GM19023 (cell line): Measurements from ENCODE around the gene TAOK2.

Experiments
- ATAC-seq: cut with Tn5 transposase; IDR thresholded peaks from one replicate; pipeline ENCODE4 v1.9.1; 2021; ENCODE audit warnings: mild to moderate bottlenecking, moderate library complexity; ENCODE audit not compliant: unreplicated experiment

Gene TAOK2

DNA sequence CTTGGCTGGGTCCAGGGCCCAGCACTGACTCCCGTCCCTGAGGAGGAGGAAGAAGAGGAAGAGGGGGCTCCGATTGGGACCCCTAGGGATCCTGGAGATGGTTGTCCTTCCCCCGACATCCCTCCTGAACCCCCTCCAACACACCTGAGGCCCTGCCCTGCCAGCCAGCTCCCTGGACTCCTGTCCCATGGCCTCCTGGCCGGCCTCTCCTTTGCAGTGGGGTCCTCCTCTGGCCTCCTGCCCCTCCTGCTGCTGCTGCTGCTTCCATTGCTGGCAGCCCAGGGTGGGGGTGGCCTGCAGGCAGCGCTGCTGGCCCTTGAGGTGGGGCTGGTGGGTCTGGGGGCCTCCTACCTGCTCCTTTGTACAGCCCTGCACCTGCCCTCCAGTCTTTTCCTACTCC lies 13.3 kb downstream of the TAOK2 start:
- no peak for ATAC-seq

DNA sequence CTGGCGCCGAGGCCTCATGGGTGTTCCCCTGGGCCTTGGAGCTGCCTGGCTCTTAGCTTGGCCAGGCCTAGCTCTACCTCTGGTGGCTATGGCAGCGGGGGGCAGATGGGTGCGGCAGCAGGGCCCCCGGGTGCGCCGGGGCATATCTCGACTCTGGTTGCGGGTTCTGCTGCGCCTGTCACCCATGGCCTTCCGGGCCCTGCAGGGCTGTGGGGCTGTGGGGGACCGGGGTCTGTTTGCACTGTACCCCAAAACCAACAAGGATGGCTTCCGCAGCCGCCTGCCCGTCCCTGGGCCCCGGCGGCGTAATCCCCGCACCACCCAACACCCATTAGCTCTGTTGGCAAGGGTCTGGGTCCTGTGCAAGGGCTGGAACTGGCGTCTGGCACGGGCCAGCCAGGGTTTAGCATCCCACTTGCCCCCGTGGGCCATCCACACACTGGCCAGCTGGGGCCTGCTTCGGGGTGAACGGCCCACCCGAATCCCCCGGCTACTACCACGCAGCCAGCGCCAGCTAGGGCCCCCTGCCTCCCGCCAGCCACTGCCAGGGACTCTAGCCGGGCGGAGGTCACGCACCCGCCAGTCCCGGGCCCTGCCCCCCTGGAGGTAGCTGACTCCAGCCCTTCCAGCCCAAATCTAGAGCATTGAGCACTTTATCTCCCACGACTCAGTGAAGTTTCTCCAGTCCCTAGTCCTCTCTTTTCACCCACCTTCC lies 13.9 kb downstream of the TAOK2 start:
- no peak for ATAC-seq

DNA sequence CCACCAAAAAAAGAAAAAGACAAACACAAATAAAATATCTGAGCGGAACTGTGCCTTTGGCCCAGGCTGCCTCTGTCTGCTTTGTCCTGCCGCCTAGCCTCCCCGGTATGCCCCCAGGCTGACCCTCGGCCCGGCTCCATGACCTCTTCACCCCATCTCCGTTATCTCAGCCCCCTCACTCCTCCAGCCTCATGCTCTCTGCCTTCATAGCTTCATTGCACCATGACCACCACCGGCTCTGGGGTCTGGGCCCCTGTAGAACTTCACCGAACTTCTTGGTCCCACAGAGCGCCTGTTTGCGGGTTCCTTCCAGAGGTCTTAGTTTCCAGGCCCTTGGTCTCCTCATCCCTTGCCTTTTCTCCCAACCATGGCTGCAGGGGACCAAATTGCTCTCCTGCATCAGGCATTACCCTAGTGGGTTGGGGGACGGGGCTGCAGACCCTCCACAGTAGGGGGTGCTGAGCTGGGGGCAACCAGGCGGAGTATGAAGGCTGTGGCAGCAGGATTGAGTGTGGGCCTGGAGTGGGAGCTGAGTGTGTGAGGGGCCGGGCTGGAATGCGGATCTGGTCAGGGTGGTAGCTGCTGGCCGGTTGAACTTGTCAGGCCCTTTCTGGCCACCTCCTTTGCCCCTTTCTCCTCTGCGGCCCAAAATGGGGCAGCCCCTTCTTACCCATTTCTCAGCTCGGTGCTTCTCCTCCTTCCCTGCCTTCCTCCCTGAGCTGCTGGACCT lies 14.8 kb downstream of the TAOK2 start:
- ATAC-seq = no peak

DNA sequence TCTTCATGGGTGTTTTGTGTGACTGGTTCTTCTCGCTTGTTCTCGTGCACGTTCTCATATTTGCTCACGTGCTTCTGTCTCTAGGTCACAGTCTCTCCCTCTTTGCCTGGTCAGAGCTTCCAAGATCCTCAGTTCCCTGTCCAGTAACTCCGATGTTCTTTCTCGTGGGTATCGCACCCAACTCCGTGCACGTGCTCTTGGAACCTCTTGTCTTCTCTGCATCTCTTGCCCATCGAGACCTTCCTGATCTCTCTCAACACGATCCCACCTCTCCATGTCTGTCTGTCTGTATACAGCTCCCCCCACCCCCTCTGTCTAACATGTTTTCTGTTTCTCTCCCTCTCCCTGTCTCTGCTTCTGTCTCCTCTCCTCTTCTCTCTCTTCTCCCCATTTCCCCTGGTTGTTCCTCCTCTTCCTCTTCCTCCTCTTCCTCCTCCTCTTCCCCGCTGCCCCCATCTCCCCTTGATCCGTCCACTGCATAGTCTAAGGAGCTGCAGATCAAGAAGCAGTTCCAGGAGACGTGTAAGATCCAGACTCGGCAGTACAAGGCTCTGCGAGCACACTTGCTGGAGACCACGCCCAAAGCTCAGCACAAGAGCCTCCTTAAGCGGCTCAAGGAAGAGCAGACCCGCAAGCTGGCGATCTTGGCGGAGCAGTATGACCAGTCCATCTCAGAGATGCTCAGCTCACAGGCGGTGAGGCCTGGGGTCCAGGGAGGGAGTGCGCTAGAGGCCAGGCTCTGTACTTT lies 15.6 kb downstream of the TAOK2 start:
- no peak for ATAC-seq

DNA sequence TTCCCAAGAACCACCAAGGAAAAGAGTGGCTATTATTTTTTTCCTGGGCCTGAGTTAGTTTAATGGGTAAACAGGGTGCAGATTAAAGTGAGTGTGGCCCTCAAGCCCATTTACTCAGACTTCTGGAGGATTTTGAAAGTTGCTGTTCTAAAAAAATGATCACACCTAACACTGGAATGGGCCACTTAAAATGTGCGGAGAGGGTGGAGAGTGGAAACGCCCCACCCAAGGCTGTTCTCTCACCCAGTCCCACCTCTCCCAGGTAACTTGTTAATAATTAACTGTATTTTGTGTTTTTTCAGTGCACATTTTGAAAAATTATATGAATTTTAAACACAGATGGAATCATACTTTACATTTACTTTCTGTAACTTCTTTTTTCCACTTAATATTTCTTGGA lies 16.4 kb downstream of the TAOK2 start:
- ATAC-seq = no peak

DNA sequence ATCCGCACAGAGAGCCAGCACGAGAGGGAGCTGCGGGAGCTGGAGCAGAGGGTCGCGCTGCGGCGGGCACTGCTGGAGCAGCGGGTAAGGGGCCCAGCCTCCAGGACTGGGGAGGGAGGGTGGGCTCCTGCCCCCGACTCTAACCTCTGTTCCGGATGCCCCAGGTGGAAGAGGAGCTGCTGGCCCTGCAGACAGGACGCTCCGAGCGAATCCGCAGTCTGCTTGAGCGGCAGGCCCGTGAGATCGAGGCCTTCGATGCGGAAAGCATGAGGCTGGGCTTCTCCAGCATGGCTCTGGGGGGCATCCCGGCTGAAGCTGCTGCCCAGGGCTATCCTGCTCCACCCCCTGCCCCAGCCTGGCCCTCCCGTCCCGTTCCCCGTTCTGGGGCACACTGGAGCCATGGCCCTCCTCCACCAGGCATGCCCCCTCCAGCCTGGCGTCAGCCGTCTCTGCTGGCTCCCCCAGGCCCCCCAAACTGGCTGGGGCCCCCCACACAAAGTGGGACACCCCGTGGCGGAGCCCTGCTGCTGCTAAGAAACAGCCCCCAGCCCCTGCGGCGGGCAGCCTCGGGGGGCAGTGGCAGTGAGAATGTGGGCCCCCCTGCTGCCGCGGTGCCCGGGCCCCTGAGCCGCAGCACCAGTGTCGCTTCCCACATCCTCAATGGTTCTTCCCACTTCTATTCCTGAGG lies 17.4 kb downstream of the TAOK2 start:
- ATAC-seq = no peak

DNA sequence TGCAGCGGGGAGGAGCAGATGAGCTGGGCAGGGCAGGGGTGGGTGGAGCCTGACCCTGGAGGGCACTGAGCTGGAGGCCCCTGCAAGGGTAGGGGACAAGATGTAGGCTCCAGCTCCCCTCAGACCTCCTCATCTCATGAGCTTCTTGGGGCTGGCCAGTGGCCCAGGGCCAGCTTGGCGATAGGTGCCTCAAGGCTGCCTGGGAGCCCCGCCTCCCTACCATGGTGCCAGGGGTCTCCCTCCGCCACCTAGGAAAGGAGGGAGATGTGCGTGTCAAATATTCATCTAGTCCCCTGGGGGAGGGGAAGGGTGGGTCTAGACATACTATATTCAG lies 17.9 kb downstream of the TAOK2 start:
- ATAC-seq = no peak

DNA sequence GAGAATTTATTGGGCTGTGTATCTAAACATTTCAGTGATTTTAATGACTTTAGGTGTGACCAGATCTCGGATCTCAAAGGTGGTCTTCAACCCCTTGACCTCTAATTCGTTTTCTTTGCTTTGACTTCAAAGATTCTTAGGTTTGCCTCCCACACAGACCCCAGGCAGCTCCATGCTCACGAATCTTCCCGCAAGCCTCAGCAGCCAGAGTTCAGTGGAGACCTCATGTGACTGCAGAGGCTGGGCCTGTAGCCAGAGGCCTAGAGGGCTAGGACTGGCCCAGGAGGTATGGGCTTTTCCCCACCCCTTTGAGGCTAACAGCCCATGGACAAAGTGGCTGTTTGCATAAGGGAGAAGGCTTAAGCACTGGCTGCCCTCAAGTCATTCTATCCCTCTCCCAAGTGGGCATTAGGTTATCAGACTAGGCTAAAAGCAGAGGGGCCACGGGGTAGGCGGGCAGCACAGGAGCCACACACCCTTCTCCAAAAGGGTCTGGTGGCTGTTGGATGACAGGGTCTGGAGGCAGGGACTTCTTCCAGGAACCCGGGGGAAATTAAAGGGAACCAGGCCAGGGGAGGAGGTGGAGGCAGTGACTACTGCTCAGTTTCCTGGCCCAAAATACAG lies 18.8 kb downstream of the TAOK2 start:
- ATAC-seq = no peak

DNA sequence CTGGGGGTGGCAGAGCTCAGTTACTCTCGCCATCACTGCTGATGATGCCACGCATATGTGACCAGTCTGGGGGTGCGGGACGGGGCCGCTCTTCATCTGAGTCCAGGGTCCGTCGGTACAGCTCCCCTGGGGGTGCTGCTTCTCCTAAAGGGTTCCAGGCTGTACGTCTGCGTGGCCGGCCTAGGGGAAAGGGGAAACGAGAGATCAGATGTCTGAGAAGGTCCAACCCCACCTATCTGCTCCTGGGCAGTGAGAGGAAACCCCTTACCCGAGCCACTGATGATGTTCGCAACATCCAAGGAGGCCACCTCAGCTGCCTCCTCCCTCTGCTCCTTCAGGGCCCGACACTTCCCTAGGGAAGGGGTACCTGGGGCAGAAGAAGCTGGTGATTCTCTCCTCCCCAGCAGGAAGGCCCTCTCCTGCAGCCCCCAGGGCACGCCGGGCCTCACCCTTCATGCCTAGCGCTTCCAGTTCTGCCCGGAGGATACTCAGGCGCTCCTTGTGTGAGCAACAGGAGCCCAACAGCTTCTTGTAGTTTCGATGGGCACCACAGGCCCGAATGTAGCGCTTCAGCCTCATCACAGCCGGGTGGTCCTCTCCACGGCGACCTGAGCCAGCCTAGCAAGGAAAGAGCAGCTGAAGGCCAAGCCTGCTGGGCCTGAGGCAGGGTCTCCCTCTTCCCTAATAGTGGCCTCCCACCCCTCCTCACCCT lies 19.7 kb downstream of the TAOK2 start:
- no peak for ATAC-seq

DNA sequence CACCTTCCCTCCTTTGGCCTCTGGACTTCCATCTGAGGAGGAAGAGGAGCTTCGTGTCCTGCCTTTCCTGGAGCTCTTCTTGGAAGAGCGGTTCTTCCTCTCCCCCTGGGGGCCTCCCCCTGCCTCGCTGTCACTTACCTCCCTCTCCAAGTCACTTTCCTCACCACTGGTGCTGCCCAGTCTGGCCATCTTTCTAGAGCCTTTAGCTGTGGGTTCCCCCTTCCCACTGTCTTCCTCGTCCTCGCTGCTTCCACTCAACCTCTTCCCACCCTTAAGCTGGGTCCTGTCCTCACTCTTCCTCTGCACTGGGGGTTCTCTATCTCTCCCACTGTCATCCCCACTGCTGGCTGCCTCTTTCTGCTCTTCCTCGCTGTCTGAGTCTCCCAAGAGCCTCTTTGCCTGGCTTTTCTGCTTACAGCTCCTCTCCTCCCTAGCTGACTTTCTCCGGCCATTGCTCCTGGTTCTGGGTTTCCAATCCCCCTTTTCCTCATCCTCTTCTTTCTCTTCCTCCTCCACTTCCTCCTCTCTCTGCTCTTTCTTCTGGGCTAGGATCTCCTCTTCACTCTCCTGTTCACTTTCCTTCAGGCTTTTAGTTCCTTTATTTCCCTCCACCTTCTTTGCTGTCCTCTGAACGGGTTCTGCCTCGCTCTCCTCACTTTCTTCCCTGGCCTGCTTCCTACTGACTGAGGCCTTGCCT lies 20.4 kb downstream of the TAOK2 start:
- ATAC-seq = no peak

DNA sequence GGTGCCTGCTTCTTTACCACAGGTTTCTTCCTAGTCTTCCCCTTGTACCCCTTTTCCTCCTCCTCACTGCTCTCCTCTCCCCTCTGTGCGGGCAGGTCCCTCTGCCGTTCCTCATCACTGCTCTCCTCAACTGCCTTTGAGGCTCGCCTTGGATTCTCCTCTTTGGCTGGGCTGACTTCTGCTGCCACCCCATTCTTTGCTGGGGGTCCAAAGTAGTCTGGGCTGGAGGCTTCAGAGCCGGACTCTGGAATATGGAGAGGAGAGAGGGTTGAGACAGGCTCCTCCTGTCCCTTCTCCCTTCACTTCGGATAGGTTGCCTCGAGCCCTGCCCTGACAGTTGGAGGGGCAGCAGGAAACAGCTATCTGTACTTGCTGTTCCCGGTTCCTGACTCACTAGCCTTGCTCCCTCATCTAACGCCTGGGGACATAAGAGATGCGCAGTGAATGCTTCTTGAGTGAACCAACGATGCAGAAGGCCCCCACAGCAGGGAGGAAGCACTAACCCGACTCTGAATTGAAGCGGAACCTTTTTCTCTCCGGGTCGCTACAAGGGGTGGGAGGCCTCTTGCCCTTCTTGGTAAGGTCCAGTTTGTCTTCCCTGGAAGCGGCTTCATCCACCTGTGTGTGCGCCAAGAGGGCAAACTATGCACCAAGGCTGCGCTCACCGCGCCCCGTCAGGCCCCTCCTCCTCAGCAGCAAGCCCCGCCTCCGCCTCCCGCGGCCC lies 21.1 kb downstream of the TAOK2 start:
- ATAC-seq = peak; percentile 30

DNA sequence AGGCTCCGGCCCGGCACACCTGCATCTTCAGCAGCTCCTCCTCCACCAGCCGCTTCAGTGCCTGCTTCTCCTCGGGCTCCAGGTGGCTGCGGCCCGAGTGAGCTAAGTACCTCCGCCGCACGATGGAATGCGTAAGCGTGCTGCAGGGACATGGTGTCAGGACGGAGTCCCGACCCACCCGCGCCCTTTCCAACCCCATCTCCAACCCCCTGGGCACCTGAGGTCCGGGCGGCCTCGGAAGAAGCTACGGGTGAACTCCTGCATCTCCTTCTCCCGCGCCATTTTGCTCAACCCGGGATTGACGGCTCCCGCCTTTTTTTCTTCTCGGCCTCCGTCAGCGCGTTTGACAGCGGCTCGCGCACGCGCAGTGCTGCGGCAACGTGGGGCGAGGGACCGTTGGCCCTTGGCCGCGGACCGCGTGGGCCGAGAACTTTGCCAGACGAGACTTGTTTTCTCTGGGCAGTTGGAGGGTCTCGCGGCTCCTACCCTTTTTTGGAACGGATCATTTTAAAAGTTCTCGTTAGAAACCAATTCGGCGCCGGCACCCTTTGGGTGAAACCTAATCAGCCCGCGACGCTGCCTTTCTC lies 21.7 kb downstream of the TAOK2 start, which contains the start of gene HIRIP3:
Gene HIRIP3 (minus strand): TSS at position 294 of the 587 bp plus-strand sequence. CDS start 12 bp downstream, at position 282.
- ATAC-seq = peak; percentile 48

DNA sequence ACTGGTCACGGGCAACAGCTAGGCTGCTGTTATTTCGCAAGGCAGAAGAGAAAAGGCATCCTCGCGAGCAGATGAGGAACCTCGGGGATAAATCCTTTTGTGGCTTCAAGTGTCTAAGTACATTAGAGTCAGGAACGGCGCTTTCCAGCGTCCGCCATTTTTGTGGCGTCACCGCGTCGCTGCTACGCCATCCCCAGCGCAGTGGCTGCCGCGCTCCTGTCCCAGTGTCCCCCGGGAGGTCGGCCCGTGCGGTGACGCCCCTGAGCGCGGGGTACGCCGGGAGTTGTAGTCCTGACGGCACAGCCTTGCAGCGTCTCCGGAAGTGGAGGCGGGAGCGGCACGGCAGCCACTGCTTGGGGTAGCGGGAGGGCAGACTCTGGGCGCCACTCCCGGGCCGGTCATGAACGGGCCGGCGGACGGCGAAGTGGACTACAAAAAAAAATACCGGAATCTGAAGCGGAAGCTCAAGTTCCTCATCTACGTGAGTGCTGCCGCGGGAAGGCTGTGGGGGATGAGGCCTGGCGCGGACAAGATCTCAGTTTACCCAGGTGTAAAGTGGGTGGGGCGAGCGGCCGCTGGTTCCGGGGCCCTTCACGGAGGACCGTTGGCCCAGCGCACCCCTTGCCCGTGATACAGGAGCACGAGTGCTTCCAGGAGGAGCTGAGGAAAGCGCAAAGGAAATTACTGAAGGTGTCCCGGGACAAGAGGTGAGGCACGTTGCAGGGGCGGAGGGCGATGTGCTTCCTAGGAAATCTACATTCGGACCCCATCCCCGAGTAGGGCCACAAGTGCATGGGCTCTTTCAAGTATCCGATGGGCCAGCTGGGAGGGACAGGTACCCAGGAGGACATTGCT lies 22.5 kb downstream of the TAOK2 start, which contains the start of gene INO80E:
Gene INO80E (plus strand): TSS at position 331 of the 855 bp plus-strand sequence. CDS start 70 bp downstream, at position 401.
- ATAC-seq = peak; percentile 91

DNA sequence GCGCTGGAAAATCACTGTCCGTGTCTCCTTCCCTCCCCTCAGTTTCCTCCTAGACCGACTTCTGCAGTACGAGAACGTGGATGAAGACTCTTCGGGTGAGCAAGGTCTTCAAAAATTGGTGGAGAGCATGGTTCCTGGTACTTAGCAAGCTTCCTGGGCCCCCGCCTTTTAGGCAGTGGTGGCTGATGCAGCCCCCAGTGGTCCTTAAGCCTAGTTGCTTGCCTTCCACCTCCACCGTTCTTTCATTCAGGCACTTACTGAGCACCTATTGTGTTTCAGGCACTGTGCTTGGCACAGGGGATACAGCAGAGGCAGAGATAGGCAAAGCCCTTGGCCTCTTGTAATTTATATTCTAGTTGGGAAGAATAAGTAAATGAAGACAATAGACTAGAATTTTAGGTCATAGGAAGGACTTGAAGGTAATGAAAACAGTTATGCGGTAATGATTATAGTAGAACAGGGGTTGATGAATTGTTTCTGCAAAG lies 23.1 kb downstream of the TAOK2 start:
- ATAC-seq = no peak

DNA sequence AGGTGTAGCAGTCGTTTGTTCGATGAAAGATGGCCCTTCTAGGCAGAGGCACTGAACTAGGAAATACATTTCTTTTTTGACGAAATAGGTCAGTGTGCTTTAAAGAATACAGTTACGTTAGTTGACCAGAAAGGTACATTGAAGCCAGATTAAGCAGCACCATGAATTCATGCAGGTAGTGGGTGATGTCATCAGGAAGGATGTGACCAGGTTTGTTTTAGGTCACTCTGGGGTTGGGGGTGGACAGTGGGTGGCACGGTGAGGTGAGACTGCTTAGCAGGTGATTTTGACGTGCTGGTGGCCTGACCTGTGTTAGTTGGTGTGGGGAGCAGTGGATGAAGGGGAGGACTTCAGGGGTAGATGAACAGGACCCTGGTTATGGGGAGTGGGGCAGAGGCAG lies 25.9 kb downstream of the TAOK2 start:
- ATAC-seq = no peak

DNA sequence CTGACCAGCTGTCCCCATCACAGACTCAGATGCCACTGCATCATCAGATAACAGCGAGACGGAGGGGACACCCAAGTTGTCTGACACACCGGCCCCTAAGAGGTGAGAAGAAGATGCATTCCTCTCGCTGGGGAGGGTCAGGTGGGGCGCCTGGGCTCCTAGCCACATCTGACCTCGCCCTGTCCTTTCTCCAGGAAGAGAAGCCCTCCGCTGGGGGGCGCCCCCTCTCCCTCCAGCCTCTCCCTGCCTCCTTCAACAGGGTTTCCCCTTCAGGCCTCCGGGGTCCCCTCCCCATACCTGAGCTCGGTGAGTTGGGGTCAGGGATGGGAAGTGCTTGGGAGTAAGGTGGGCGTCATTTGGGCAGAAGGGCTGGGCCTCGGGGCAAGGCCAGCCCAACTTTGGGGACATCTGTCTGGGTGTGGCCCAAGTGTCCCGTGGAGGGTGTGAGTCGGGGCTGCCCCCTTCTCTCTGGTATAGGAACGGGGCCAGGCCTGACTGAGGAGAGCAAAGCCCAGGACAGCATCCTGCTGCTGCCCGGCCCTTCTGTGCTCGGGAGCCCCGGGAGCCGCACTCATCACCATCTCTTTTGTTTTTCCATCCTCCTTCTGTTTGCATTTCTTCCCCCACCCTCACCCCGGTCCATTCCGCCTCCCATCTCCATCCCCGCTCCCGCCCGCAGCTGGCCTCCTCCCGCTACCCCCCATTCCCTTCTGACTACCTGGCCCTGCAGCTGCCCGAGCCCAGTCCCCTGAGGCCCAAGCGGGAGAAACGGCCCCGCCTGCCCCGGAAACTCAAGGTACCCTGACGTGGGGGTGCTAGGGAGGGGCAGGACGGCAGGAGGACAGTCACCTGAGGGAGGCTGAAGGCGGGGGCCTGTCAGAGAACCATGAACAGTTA lies 27.3 kb downstream of the TAOK2 start:
- no peak for ATAC-seq
